GM23338 (cell line): ENCODE data around the gene RAD51D. TPM values are rescaled to one million over a fixed set of nuclear protein-coding genes. Genes with fewer than 3 reads are reported as not detected.

Experiments used
- ATAC-seq: fragments of 200-7000 bp; cut with Tn5 transposase; 3 replicates; pipeline ENCODE4 v1.9.1; 2020
- DNase-seq: peaks from one replicate; pipeline ENCODE4 v3.0.0-alpha.2; 2015; ENCODE audit warnings: low spot score
- H2AFZ ChIP-seq: fragments of 200-600 bp; sonication (generic); 2 replicates; pipeline ENCODE4 v1.8.0; 2016; ENCODE audit warnings: antibody characterized with exemption, mild to moderate bottlenecking, moderate library complexity
- H3F3A ChIP-seq: fragments of 200-600 bp; sonication (generic); replicated peaks from 2 replicates; pipeline ENCODE4 v1.8.0; 2017; ENCODE audit warnings: antibody characterized with exemption, mixed run types, low read depth
- H3K27ac ChIP-seq: fragments of 200-600 bp; sonication (generic); 2 replicates; pipeline ENCODE4 v1.6.1; 2016; ENCODE audit warnings: low read depth
- H3K27me3 ChIP-seq: fragments of 200-600 bp; sonication (generic); 2 replicates; pipeline ENCODE4 v1.8.0; 2016; ENCODE audit warnings: mild to moderate bottlenecking, mixed run types, moderate library complexity; ENCODE audit not compliant: insufficient read depth
- H3K36me3 ChIP-seq: fragments of 200-600 bp; sonication (generic); 2 replicates; pipeline ENCODE4 v1.8.0; 2016; ENCODE audit warnings: mild to moderate bottlenecking; ENCODE audit not compliant: insufficient read depth
- H3K4me1 ChIP-seq: fragments of 200-600 bp; sonication (generic); 2 replicates; pipeline ENCODE4 v1.8.0; 2016; ENCODE audit warnings: mild to moderate bottlenecking, moderate library complexity; ENCODE audit not compliant: insufficient read depth
- H3K4me2 ChIP-seq: fragments of 200-600 bp; sonication (generic); 2 replicates; pipeline ENCODE4 v1.7.1; 2017; ENCODE audit warnings: mixed run types
- H3K4me3 ChIP-seq: fragments of 200-600 bp; sonication (generic); 2 replicates; pipeline ENCODE4 v1.6.1; 2016; ENCODE audit warnings: mixed run types
- H3K79me2 ChIP-seq: fragments of 200-600 bp; sonication (generic); replicated peaks from 2 replicates; pipeline ENCODE4 v1.8.0; 2017; ENCODE audit warnings: mild to moderate bottlenecking; ENCODE audit not compliant: insufficient read depth
- H3K9me2 ChIP-seq: fragments of 200-600 bp; sonication (generic); 2 replicates; pipeline ENCODE4 v1.8.0; 2017; ENCODE audit not compliant: insufficient read depth
- H4K20me1 ChIP-seq: fragments of 200-600 bp; sonication (generic); replicated peaks from 2 replicates; pipeline ENCODE4 v1.8.0; 2017; ENCODE audit warnings: mild to moderate bottlenecking; ENCODE audit not compliant: insufficient read depth
- H3K27ac Mint-ChIP-seq: 2 replicates; pipeline ENCODE4 v1.8.0; 2020; ENCODE audit warnings: inconsistent platforms, mild to moderate bottlenecking, moderate library complexity, mixed read lengths
- H3K27me3 Mint-ChIP-seq: 3 replicates; pipeline ENCODE4 v1.8.0; 2022; ENCODE audit warnings: low read depth, mild to moderate bottlenecking, moderate library complexity, mixed read lengths, inconsistent platforms; ENCODE audit not compliant: insufficient read depth, poor library complexity
- H3K36me3 Mint-ChIP-seq: 3 replicates; pipeline ENCODE4 v1.8.0; 2021; ENCODE audit warnings: low read depth, mild to moderate bottlenecking, inconsistent platforms, moderate library complexity, mixed read lengths
- H3K4me1 Mint-ChIP-seq: 3 replicates; pipeline ENCODE4 v1.8.0; 2020; ENCODE audit warnings: mild to moderate bottlenecking, inconsistent platforms, mixed read lengths
- H3K4me3 Mint-ChIP-seq: 3 replicates; pipeline ENCODE4 v1.8.0; 2021; ENCODE audit warnings: moderate library complexity, mild to moderate bottlenecking, inconsistent platforms, mixed read lengths
- H3K9me3 Mint-ChIP-seq: 3 replicates; pipeline ENCODE4 v1.8.0; 2020; ENCODE audit warnings: moderate library complexity, mild to moderate bottlenecking, inconsistent platforms, mixed read lengths
- CREB1 ChIP-seq: fragments of 250-450 bp; sonication (Bioruptor Pico); IDR thresholded peaks from 2 replicates; pipeline ENCODE4 v1.5.0; 2020; ENCODE audit warnings: low read depth, mild to moderate bottlenecking, moderate library complexity
- CTCF ChIP-seq, 2 experiments: fragments of 200-600 bp in 1 of 2; sonication (generic) in 1 of 2; conservative IDR thresholded peaks; 2 replicates each; pipeline versions ENCODE4 v1.5.1 to v1.6.1; 2016 to 2017; ENCODE audit warnings: antibody characterized with exemption in 2 of 2, low read depth in 2 of 2, mild to moderate bottlenecking in 2 of 2, moderate library complexity in 1 of 2
- ETS1 ChIP-seq: IDR thresholded peaks from 2 replicates; pipeline ENCODE4 v1.6.1; 2016; ENCODE audit warnings: antibody characterized with exemption
- EZH2 ChIP-seq: fragments of 200-600 bp; sonication (generic); IDR thresholded peaks from one replicate; pipeline ENCODE4 v1.8.0; 2017; ENCODE audit warnings: antibody characterized with exemption, mild to moderate bottlenecking, low read depth; ENCODE audit not compliant: unreplicated experiment
- EZH2phosphoT487 ChIP-seq: fragments of 200-600 bp; sonication (generic); IDR thresholded peaks from one replicate; pipeline ENCODE4 v1.8.1; 2018; ENCODE audit warnings: antibody characterized with exemption; ENCODE audit not compliant: unreplicated experiment
- JUNB ChIP-seq: IDR thresholded peaks from one replicate; pipeline ENCODE4 v1.6.1; 2016; ENCODE audit warnings: antibody characterized with exemption; ENCODE audit not compliant: unreplicated experiment
- NANOG ChIP-seq: IDR thresholded peaks from 2 replicates; pipeline ENCODE4 v1.6.1; 2016; ENCODE audit warnings: antibody characterized with exemption, borderline replicate concordance
- POLR2AphosphoS5 ChIP-seq: IDR thresholded peaks from 2 replicates; pipeline ENCODE4 v1.6.1; 2016; ENCODE audit warnings: antibody characterized with exemption, low read depth
- STAT1 ChIP-seq: IDR thresholded peaks from one replicate; pipeline ENCODE4 v1.6.1; 2016; ENCODE audit warnings: antibody characterized with exemption; ENCODE audit not compliant: unreplicated experiment
- ZNF114 ChIP-seq: fragments of 250-450 bp; sonication (Bioruptor Pico); IDR thresholded peaks from 2 replicates; pipeline ENCODE4 v1.5.0; 2020; ENCODE audit warnings: mild to moderate bottlenecking, moderate library complexity
- ZNF331 ChIP-seq: fragments of 250-450 bp; sonication (Bioruptor Pico); IDR thresholded peaks from 2 replicates; pipeline ENCODE4 v1.5.0; 2020; ENCODE audit warnings: low read depth, mild to moderate bottlenecking, moderate library complexity
- polyA plus RNA-seq: library from polyadenylated mRNA; unstranded; fragments of >200 nt; fragmentation: Nextera tagmentation; extraction: Ambion mirVana; gene quantifications from 2 replicates; pipeline ENCODE4 v1.2.1, GENCODE V29; 2016
- total RNA-seq: library from RNA; depleted of rRNA; stranded (reverse); fragments of >200 nt; shearing (Covaris generic); gene quantifications from 2 replicates; pipeline ENCODE4 v1.2.3, GENCODE V29; 2014
- TF ChIP-seq, protein P1 (sequence below): IDR thresholded peaks from one replicate; pipeline ENCODE4 v1.6.1; 2018; ENCODE audit warnings: antibody characterized with exemption; ENCODE audit not compliant: unreplicated experiment
- TF ChIP-seq, protein P2 (sequence below): fragments of 250-450 bp; sonication (Bioruptor Pico); IDR thresholded peaks from 2 replicates; pipeline ENCODE4 v1.5.0; 2020; ENCODE audit warnings: mild to moderate bottlenecking, moderate library complexity

The RAD51D gene
- total and polyA plus RNA-seq, 2 experiments from 2014 or later: 5.9 to 11.0 TPM

- ATAC-seq: no peak
- H3K27ac Mint-ChIP-seq: peak overlapping the region; percentile 17; the same call in 1 of the 2 replicates
- H3K4me1 Mint-ChIP-seq: peaks cover 63% of the 10 kb centered on the region
- Histone ChIP-seq H3K4me3 (no peak overlapping the region), H4K20me1 (no peaks in the 10 kb centered on the region), H2AFZ (no peak overlapping the region), H3K36me3 (no peaks in the 10 kb centered on the region), H3K27ac (no peak overlapping the region), H3K4me1 (peaks cover 77% of the 10 kb centered on the region), H3K9me2 (no peaks in the 10 kb centered on the region), H3F3A (peaks cover 10% of the 10 kb centered on the region; the same call in 1 of the 2 replicates), H3K79me2 (peaks cover 11% of the 10 kb centered on the region), H3K4me2 (peak overlapping the region; percentile 97; the same call in 1 of the 2 replicates), H3K27me3 (peaks cover 8% of the 10 kb centered on the region; the same call in 1 of the 2 replicates)
- TF ChIP-seq ZNF331 (no peak), STAT1 (no peak), NANOG (no peak), ETS1 (no peak), JUNB (no peak), EZH2 (no peak), CREB1 (CRISPR knock-in tag) (no peak), ZNF114 (no peak), EZH2phosphoT487 (no peak), CTCF (conservative IDR thresholded peaks at IDR 0.05; ENCODE audit: low read depth in 2 of 2) (no peak), POLR2AphosphoS5 (no peak)
- TF ChIP-seq, protein P1, sequence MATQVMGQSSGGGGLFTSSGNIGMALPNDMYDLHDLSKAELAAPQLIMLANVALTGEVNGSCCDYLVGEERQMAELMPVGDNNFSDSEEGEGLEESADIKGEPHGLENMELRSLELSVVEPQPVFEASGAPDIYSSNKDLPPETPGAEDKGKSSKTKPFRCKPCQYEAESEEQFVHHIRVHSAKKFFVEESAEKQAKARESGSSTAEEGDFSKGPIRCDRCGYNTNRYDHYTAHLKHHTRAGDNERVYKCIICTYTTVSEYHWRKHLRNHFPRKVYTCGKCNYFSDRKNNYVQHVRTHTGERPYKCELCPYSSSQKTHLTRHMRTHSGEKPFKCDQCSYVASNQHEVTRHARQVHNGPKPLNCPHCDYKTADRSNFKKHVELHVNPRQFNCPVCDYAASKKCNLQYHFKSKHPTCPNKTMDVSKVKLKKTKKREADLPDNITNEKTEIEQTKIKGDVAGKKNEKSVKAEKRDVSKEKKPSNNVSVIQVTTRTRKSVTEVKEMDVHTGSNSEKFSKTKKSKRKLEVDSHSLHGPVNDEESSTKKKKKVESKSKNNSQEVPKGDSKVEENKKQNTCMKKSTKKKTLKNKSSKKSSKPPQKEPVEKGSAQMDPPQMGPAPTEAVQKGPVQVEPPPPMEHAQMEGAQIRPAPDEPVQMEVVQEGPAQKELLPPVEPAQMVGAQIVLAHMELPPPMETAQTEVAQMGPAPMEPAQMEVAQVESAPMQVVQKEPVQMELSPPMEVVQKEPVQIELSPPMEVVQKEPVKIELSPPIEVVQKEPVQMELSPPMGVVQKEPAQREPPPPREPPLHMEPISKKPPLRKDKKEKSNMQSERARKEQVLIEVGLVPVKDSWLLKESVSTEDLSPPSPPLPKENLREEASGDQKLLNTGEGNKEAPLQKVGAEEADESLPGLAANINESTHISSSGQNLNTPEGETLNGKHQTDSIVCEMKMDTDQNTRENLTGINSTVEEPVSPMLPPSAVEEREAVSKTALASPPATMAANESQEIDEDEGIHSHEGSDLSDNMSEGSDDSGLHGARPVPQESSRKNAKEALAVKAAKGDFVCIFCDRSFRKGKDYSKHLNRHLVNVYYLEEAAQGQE: no peak
- TF ChIP-seq, protein P2, sequence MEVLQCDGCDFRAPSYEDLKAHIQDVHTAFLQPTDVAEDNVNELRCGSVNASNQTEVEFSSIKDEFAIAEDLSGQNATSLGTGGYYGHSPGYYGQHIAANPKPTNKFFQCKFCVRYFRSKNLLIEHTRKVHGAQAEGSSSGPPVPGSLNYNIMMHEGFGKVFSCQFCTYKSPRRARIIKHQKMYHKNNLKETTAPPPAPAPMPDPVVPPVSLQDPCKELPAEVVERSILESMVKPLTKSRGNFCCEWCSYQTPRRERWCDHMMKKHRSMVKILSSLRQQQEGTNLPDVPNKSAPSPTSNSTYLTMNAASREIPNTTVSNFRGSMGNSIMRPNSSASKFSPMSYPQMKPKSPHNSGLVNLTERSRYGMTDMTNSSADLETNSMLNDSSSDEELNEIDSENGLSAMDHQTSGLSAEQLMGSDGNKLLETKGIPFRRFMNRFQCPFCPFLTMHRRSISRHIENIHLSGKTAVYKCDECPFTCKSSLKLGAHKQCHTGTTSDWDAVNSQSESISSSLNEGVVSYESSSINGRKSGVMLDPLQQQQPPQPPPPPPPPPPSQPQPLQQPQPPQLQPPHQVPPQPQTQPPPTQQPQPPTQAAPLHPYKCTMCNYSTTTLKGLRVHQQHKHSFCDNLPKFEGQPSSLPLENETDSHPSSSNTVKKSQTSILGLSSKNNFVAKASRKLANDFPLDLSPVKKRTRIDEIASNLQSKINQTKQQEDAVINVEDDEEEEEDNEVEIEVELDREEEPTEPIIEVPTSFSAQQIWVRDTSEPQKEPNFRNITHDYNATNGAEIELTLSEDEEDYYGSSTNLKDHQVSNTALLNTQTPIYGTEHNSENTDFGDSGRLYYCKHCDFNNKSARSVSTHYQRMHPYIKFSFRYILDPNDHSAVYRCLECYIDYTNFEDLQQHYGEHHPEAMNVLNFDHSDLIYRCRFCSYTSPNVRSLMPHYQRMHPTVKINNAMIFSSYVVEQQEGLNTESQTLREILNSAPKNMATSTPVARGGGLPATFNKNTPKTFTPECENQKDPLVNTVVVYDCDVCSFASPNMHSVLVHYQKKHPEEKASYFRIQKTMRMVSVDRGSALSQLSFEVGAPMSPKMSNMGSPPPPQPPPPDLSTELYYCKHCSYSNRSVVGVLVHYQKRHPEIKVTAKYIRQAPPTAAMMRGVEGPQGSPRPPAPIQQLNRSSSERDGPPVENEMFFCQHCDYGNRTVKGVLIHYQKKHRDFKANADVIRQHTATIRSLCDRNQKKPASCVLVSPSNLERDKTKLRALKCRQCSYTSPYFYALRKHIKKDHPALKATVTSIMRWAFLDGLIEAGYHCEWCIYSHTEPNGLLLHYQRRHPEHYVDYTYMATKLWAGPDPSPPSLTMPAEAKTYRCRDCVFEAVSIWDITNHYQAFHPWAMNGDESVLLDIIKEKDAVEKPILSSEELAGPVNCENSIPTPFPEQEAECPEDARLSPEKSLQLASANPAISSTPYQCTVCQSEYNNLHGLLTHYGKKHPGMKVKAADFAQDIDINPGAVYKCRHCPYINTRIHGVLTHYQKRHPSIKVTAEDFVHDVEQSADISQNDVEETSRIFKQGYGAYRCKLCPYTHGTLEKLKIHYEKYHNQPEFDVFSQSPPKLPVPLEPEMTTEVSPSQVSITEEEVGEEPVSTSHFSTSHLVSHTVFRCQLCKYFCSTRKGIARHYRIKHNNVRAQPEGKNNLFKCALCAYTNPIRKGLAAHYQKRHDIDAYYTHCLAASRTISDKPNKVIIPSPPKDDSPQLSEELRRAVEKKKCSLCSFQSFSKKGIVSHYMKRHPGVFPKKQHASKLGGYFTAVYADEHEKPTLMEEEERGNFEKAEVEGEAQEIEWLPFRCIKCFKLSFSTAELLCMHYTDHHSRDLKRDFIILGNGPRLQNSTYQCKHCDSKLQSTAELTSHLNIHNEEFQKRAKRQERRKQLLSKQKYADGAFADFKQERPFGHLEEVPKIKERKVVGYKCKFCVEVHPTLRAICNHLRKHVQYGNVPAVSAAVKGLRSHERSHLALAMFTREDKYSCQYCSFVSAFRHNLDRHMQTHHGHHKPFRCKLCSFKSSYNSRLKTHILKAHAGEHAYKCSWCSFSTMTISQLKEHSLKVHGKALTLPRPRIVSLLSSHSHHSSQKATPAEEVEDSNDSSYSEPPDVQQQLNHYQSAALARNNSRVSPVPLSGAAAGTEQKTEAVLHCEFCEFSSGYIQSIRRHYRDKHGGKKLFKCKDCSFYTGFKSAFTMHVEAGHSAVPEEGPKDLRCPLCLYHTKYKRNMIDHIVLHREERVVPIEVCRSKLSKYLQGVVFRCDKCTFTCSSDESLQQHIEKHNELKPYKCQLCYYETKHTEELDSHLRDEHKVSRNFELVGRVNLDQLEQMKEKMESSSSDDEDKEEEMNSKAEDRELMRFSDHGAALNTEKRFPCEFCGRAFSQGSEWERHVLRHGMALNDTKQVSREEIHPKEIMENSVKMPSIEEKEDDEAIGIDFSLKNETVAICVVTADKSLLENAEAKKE (CRISPR knock-in tag): no peak
- no peak overlapping the region for H3K4me3 Mint-ChIP-seq
- H3K9me3 Mint-ChIP-seq: no peaks in the 10 kb centered on the region; the same call in 2 of the 3 replicates
- H3K36me3 Mint-ChIP-seq: no peaks in the 10 kb centered on the region; the same call in 2 of the 3 replicates
- DNase-seq: no peak
- H3K27me3 Mint-ChIP-seq: peaks cover 10% of the 10 kb centered on the region
Measured at GRCh38 chr17:35086164-35086563, 33.5 kb downstream of the RAD51D start.
